Brain pericyte (primary cell): ENCODE data around the gene DESI2.

Experiments used
- DNase-seq: peaks from one replicate; pipeline ENCODE4 v3.0.0-alpha.2; 2012; ENCODE audit warnings: low read depth, low spot score

The DESI2 gene

DNA sequence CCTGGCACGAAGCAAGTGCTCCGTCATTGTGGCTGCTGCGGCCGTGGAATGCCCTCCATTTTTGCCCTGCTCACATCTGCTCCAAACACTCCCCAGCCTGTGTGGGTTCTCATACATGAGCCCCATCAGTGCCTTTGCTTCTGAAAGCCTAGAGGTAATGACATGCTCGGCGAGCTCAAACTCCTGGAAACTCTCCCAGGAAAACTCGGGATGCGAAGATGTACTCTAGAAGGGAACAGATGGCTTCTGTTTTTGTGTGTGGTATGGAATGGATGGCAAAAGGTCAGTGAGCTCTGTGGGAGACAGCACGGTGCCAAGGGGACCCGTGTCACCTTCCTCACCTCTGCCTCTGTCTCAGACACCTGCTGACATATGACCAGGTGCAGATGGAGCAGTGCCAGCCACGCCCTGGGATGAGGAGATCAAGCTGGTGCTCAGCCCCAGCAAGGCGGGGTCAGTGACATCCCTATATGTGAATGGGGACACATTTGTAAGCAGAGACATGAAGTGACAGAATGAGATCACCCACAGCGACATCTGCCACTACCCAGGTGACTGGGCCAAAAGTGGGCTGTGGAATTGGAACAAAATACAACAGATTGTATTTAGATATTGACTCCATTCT, 98.5 kb downstream of the DESI2 start:
- no peak for DNase-seq

DNA sequence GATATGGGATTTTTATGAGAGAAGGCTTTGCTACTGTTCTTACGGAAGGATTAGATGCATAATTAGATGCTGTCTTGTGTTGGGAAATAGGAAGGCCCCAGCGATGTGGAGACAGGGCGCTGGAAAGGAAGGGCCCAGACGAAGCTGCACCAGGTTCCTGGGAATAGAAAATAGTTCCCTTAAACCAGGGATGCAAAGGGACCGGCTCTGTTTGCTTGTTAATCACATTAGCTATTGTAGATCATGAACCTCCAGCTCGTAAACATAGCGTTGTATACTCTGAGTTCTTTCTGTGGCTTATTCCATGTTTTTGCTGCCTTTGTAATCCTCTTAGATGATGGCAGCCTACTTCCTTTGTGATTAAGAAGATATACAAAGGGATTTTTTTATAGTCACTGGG, 102.7 kb downstream of the DESI2 start:
- DNase-seq: no peak

DNA sequence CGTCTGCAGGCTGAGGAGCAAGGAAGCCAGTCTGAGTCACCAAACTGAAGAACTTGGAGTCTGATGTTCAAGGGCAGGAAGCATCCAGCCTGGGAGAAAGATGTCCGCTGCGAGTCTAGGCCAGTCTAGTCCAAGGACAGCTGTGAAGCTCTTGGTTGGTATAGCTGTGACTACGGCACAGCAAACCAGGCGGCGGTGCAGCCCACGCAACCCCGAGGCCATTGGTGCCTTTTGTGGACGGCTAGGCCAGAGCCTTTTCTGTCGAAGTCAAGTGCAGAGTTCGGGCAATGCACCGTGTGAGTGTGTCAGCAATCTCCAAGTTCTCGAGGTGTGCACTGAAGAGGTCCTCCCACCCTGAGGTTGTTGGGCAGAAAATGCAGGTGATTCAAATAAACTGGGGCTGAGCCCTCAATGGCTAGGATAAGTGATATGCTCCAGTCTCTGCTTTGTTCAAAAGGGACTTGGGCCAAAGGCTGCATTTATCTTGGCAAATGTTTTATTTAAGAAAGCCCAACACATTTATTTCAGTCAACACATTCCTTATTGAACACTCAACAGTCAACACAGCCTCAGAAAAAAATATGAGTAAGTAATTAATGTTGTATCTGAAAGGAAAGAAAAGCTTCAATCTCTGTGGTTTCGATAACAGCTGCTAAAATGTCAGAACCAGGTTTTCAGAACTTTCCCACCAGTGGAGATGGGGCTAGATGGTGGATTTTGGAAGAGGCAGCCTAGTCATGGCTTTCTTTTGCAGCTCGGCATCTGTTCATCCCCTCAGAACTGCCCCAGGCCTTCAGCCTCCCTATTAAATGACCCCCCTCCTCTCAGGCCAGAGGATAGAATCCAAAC, 104.4 kb downstream of the DESI2 start:
- DNase-seq: no peak
